Measurements from ENCODE around the gene B4GALNT2.

B4GALNT2 gene

DNA sequence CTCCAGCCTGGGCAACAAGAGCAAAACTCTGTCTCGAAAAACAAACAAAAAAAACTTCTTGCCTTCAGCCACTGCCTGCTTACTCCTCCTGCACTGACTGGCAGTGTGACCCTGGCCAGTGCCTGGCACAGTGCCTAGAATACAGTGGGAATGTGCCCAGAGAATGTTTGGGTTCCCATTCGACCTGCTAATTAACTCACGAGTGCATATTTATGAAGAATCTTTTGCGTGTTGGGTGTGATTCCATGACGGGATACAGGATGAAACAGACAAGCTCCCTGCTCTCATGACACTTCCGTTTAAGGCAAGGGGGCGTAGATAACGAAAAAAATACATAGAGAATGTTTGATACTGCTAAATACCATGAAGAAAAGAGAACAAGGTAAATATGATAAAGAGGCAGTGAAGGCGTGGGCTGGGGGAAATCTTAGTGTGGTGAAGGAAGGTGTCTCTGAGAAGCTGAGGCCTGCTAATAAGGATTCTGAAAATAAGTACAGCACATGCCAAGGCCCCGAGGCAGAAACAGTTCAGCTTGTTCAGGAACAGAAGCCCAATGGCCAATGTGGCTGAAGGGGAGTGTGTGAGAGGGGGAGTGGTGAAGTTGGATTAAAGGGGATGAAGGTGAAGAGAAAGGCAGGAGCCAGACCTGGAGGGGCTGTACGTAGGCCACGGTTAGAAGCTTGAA is 82.2 kb downstream of the B4GALNT2 start:
- no peak for DNase-seq

DNA sequence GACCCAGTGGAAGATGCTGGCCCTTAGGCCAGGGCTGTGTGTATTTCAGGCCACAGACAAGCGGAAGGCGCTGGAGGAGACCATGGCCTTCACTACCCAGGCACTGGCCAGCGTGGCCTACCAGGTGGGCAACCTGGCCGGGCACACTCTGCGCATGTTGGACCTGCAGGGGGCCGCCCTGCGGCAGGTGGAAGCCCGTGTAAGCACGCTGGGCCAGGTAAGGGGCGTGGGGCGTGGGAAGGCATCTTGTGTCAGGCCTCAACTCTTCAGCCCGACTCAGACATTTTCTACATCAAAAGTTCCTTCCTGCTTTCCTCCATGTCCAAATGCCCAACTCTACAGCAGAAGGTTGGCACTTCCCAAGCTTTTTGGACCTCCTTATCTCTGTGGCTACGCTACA is 83.9 kb downstream of the B4GALNT2 start:
- no peak for DNase-seq

DNA sequence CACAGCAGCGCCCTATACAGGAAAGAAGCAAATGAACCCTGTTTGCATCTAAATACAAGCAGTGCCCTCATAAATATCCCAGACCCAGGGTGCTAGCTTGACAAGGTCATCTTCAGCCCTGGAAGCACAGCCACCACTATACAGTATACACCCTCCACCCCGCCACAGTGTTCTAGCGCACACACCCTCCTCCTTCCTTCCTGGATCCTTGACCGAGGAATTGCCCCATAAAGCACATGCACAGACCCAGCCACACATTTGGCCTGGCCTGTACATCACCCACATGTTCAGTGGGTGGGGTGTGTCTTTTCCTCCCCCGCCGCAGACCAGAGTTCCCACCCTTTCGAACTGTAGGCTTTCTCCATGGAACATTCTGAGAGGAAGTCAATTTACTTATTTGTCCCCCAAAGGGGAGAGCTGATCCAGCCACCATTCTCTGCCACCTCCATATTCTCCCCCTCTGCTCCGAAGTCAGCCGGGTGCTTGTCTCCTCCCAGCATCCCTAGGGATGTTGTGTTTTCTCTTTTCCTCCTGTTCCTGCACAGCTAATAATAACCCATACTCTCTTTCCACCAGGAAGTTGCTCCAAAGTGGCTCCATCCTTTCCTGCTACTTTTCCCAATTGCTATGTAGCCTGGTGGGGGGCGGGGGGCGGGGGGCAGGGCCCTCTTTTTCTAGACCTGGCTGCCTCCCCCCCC is 84.5 kb downstream of the B4GALNT2 start:
- peak; percentile 28 to 42 for DNase-seq

DNA sequence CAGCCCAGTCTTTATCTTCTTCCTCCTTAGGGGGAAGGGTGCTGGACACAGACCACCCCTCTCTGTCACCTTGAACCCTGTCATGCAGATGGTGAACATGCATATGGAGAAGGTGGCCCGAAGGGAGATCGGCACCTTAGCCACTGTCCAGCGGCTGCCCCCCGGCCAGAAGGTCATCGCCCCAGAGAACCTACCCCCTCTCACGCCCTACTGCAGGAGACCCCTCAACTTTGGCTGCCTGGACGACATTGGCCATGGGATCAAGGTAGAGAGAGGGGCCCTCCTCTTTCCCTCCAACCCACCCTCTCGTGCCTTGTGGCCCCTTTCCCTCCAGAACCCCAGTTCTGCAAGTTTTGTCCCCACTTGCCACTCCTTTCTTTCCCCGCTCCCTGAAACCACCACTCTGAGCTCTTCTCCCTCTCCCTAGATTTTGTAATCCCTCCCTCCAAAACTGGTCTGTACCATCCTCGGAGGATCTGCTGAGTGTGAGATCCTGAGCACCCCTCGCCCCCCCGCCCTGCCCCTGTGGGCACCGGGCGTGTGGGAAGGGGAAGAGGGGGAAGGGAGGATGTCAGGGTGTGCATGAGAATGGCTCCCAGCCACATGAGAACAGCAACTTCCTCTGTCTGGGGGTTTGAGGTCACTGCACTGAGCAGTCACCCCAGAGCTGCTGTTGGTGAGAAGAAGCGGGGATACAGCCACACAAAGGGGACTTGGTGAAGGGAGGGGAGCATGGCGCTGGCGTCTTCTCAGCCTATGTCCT is 85.3 kb downstream of the B4GALNT2 start:
- DNase-seq = peak; percentile 83 to 87

DNA sequence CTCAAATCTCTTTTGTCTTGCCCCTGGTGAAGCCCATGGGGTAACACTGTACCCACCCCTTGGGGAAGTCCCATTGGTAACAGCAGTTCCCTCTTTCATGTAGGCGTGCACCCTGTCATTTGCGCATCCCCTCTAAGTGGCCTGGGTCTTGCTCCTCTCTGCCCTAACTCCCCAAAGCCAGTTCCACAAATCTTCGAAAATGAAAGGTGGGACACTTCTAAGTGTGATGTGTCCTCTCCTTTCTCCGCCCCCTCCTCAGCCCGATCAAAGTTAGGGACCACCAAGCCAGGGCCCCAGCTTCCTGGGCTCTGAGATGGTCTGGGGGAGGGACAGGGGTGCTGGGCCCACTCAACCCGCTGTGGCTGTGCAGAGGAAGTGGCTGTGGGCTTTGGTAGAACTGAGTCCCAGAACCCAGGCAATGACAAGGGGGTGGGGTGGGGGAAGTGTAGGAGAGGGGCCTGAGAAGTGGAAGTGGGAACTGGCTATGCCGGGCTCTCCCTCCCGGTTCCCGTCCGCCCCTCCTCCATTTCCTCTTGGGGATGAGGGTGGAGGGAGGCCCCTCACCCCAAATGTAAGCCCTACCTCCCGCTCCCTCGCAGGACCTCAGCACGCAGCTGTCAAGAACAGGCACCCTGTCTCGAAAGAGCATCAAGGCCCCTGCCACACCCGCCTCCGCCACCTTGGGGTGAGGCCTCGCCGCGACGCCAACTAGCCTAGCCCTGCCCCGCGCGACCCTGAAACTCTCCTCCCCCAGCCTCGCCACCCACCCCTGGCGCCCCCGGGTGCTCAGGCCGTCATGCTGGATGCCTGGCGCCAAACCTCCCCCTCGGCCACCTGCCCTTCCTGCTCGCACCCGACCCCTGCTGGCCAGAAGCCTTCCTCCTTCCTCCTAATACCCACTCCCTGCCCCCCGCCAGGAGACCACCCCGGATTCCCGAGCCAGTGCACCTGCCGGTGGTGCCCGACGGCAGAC is 86.7 kb downstream of the B4GALNT2 start:
- DNase-seq = peak; percentile 74 to 84

DNA sequence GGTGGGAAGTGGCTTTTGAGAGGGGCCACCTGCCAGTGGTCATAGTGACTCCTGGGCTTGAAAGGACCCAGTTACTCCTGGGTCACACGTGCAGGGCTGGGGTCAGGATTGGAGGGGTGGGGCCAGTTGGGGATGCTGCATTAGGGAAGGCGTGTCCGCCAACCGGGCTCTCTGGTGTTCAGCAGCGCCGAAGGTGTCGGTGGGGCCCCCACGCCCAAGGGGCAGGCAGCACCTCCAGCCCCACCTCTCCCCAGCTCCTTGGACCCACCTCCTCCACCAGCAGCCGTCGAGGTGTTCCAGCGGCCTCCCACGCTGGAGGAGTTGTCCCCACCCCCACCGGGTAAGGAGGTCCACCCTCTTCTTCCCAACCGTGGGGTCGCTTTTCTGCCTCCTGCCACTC is 87.4 kb downstream of the B4GALNT2 start:
- no peak for DNase-seq

DNA sequence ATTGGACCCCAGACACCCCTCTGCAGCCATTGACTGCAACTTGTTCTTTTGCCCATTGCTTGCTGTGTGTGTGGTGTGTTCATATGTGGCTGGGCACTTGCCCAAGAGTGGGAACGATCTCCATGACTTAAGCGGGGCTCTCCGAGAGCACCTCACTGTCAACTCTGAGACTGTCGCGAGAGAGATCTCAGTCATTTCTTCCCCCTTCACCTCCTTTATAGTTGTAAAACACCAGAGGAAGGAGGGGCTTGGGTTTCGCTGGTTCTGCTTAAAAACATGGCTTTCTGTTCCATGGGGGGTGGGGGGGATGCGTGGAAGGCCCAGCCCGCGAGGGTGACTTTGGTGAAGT is 90.6 kb downstream of the B4GALNT2 start:
- DNase-seq = no peak

DNA sequence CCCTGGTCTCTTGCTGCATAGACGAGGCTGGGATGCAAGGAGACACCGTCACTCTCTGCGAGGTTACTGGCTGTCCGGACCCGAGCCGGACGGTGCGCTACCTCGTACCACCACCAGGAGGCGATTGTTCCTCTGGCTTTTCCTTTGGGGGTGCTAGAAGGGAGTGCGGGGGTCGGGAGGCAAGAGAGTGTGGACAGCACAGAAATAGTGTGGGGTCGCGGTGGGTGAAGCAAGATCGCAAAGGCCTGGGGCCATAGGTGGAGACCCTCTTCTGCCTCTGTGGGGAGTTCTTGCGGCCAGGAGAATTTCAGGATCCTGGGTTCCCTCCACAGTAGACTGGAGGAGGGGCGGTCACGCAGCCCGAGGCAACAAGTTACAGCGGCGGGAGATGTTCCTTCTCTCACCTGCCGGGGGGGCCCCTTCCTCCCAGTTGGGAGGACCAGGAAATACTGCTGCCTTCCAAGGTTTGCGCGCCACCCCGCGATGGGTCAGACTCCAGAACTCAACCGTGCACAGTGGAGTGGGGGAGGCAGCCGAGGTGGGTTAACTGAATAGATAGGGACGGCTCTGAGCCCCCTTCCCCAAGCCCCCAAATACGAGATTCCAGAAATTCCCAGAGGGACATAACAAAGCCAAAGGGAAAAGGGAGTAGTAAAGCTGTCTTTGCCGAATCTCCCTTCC is 91.1 kb downstream of the B4GALNT2 start:
- DNase-seq = peak; percentile 59 to 71

DNA sequence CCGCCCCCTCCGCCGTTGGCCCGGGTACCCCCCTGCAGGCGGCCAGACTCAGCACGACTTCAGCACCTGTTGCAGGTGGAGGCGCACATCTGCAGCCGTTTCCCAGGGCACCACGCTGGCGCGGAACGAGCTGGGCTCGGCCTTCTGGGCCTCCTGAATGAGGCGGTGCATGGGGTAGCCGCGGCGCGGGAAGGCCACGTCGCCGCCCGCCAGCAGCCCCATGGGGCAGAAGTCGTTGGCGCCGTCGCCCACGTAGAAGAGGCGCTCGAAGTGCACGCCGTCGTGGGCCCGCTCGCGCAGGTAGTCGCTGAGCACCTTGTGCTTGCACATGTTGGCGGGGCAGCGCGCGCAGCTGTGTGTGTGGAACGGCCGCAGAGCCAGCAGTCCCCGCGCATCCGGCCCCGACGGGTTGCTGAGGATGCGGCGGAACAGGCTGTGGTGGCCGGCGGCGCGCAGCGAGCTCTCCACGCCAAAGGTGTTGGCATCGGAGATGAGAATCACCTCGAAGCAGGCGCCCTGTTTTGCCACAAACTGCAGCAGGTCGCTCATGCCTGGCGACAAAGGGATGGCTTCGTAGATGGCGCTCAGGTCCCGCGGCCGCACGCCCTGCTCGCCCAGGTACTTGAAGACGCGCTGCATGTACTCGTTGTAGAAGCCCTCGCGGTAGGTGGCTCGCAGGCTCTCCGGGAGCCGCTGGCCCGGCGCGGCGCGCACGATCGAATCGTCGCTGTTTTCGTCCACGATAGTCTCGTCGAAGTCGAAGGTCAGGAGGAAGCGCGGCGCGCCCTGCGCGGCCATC is 91.8 kb downstream of the B4GALNT2 start:
- DNase-seq = peak; percentile 57 to 60

DNA sequence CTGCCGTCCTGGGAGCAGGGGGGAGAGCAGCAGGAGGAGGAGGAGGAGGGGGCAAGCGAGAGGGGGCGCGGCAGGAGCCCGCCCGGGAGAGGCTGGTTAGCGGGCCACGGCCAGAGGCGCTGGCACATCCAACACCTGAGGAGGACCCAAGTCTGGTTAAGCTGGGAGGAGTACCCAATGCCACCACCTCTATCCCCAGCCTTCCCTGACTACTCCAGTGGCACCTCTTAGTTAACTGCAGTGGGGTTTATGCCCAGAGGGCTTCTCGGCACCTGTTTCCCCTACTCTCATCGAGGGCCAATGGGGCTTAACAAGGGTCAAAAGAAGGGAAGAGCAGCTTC is 92.4 kb downstream of the B4GALNT2 start:
- no peak for DNase-seq

DNA sequence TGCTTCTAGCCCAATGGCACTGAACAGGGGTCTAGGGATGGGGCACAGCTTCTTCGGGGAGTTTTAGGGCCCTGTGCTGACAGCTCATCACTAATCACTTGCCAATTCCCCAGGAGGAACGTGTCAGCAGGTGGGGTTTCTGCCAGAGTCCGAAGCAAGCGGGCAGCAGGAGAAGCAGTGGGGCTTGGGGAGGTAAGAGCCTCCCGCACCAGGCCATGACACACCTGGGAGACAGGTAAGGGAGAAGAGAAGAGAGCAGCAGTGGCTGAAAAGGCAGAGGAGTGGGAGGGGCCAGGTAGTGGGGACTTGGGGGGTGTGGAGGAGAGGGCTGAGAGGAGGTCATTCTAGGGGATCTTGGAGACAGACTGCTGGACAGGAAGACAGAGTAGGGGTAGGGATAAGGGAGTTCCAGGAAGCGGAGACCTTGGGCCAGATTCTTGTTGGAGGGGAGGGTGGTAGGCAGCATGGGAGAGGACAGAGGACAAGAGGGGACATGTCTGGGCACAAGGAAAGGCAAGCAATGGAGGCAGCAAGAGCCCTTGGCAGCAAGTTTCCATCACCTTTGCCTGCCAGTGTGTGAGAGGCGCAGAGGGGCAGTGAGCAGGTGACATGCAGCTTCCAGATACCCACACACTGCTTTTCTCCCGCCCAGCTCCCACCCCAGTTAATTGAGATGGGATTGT is 93.1 kb downstream of the B4GALNT2 start:
- DNase-seq = no peak
